Measurements from ENCODE around the gene PARPBP.
A peak's percentile ranks its signal among the peaks of the same experiment; 100 is the strongest.
"Not testable (repeated sequence)": the region's sequence is repeated elsewhere in the genome, so short reads cannot be mapped to it uniquely, and the experiment has no call there.

PARPBP gene

DNA sequence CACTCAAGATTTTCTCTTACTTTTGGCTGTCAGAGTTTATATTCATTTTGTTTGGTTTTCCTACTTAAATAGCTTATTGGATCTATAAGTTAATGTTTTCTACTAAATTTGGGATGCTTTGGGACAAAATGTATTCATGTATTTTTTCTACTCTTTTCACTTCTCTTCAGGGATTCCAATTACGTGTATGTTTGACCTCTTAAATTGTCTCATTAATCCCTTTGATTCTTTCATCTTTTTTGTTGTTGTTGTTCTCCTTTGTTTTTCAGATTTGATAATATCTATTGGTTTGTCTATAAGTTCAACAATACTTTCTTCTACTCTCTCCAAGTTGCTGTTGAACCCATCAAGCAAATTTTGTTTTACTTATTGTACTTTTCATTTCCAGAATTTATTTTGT, 43.4 kb downstream of the PARPBP start:
- no peak for DNase-seq

DNA sequence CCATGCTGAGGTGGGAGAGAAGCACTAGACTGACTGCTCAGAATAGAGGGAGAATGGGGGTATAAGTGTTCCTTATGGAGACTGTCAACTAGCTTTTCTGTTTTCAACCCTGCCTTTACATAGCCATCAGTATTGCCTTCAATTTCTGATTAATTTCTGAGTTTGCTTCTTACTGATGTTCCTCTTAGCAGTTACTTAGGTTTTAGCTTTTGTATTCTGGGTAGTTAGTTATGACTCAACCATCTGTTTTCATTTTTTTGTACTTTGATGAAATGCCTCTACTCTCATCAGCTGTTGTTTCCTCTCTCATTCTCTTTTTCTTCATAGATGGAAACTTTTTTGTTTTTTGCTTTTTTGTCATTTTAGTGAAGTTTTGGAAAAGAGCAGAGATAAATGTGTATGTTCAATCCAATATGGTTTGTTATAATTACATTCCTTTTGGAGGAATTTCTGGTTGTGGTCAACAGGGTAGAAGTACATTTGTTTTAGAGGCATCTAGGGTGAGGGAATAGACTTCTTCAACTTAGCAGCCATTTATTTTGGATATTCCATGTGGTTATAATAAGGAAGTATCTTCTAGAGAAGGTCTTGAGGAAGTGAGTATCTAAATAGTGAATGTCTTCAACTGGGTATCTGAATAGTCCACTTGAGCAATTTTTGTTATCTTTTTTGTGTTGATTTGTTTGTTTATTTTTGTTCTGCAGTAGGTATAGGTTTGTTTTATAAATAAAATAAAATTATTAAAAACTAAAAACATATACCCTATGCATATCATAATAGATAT, 48.0 kb downstream of the PARPBP start:
- DNase-seq: no peak

DNA sequence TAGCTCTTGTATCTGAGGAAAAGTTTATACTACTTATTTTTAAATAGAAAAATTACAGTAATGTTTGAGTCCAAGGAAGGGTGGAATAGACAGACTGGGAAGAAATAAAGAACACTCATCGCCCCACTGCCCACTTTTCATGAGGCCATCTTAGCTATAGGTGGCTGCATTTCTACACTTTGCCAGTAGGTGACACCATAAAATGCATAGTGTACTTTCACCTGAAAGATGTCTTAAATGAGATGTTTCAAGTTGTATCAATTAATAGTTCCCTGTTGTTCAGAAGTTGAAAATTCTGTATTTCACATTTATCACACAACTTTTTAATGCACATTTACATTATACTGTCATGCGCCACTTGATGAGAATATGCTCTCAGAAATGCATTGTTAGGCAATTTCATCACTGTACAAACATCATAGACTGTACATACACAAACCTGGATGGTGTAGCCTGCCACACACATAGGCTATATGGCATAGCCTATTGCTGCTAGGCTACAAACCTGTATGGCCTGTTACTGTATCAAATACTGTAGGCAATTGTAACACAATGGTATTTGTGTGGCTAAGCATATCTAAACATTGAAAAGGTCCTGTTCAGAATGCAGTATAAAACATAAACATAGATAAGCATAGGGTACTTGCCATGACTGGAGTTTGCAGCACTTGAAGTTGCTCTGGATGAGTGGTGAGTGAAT, 50.1 kb downstream of the PARPBP start:
- peak in 1 of 2 experiments; percentile 42 for DNase-seq

DNA sequence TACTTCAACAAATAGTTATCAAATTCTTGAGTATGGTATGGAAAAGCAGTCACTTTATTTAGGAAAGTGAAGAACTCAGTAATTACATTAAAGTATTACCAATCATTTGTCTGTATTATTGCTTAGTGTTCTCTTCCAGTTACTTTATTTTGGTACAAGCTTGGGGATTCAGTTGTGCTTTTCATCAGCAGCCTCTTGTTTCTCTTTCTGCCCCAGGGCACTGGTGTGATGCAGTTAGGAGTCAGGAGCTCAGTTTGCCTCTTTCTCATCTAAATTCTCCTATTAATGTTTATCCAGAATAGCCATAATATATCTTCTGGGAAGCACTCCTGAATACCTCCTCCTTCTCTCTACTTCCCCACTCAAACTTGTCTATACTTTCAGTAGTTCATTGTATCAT, 52.0 kb downstream of the PARPBP start:
- no peak for DNase-seq

DNA sequence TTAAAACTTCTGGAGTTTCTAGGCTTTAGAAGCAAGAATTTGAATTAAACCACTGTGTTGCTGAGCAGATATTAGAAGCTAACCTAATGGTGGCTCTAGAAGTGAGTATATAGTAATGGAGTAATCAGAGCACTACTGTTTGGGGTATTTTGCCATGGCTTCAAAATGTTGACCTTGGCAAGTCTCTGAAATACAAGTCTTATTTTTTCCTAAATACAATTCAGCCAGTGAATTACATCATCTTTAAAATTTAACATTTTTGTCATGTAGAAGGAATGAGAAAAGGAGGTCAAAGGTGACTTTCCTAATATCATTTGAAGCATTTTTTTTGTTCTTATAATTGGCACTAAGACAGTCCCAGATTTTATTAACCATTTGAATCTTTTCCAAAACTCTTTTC, 52.5 kb downstream of the PARPBP start:
- DNase-seq: no peak

DNA sequence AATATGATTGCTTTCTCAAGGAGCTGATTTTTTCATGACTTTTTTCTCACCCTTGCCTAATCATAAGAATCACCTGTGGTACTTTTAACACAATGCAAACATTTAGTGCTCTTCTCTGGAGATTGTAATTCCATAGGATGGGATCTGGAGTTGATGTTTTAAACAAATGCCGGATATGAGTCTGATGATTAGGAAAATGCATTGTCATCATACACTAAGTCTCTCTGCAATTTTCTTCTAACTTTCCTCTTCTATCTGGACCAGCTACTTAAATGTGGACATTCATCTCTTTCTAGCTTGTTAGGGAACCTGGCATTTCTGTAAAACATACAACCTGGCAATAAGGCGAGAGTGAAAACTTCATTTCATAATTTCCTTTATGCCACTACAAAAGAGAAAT, 54.1 kb downstream of the PARPBP start:
- DNase-seq: no peak

DNA sequence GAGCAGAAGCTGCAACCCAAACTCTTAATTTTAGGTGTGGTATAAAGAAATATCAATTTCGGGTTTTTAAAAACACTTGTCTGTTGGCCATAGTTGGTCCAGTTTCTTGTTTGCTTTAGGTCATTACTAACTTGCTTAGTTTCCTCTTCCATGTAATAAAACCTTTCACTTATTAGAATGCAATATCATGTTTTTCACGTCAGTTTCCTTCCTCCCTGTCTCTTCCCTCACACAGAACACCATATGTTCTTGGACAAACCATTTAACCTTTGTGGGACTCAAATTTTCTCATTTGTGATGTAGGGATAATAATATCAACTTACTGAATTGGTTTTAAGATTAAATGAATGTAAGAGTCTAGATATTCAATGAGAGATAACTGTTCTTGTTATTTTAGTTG, 54.8 kb downstream of the PARPBP start:
- no peak for DNase-seq

DNA sequence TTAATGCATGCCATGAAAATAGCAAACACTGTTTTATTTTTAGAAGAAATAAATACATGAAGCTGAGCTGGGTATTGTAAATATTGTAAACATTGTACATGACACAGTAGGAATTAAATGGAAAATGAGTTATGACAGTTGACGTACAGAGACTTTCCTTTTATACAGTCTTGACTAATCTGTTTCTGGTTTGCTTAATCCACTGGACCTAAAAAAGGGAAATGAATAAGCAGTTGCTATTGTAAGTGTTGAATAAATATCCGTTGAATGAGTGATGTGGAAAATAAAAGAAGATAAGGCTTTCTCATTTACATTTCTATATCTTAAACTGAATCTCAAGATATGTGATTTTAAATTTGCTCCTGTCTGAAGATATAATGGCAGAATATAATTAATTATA, 62.7 kb downstream of the PARPBP start:
- DNase-seq: no peak

DNA sequence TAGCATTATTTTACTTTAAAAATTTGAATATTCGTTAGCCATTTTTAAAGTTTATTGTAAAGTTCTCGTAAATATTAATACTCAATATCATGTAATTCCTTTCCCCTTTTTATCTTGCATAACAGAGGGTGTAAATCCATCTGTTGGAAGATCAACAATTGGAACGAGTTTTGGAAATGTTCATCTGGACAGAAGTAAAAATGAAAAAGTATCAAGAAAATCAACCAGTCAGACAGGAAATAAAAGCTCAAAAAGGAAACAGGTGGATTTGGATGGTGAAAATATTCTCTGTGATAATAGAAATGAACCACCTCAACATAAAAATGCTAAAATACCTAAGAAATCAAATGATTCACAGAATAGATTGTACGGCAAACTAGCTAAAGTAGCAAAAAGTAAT, 75.8 kb downstream of the PARPBP start:
- no peak for DNase-seq

DNA sequence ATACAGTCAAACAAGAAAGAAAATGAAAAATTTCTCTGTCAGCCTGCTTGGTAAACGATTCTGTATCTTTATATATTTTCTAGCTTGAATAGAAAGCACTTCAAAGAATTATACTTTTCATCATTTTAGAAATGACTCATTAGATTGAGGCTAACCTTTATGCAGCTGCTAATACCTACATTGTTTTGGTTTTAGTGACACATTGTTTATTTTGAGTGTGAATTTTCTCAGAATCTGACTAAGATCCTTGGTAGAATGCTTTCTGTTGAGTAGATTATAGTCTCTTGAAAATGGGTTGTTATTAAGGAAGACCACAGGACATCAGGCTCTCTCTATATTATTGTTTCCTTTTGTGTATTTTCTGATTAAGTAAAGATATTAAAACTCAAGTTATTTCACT, 77.8 kb downstream of the PARPBP start, which contains the start of gene PMCH:
Gene PMCH, minus strand, starts transcription at position 45 of the 400 bp plus-strand sequence. CDS start 63 bp downstream, outside the sequence.
- DNase-seq: no peak

DNA sequence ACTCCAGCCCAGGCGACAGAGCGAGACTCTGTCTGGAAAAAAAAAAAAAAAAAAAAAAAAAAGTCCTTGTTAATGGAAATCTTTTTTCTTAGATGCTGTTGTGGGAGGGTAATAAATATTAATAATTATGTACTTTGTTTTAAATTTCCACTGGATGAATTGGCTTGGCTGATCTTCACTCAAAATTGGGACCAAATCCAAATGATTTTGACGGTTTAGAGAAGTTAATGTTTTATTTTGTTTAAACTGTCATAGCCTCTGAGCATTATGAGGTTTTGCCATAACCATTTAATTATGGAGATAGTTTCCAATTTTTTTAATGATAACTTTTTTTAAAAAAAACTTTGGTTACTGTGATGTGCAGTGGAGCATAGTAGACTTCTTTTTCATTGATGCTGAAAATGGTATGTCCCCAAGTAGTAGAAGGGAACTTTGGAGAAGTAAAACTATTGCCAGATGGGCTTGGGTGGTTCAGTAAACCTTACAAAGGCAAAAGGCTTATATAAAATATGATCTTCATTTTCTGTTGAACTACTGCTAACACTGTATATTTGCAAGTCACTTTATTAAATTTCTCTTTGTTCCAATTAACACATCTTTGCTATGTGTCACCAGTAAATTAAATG, 81.6 kb downstream of the PARPBP start:
- DNase-seq: no peak

DNA sequence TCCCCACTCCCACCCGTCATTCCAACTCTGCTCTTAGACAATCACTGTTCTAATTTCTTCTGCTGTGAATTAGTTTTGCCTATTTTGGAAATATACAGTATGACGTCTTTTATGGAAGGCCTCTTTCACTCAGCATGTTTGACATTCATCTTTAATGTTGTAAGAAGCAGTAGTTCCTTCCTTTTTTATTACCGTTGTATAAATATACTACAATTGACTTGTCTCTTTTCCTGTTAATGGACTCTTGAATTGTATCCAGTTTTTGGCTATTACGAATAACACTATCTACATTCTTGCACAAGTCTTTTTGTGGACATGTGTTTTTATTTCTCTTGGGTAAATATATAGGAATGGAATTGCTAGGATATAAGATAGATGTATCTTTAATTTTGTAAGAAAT, 82.6 kb downstream of the PARPBP start:
- no peak for DNase-seq

DNA sequence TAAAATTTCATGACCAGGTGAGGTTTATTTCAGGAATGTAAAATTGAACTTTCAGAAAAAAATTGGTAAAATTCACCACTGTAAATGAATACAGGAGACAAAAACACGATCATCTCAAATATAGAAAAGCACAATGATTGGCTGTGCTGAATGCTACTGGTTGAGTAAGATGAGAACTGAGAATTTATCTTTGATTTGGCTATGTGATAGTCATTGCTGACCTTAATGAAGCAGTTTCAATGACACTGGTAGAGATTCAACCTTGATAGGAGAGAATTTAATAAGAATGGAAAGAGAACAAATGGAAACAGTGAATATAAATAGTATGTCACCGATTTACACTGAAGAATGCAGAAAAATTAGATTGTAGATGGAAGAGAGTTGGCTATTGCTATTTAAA, 84.0 kb downstream of the PARPBP start:
- DNase-seq: no peak

DNA sequence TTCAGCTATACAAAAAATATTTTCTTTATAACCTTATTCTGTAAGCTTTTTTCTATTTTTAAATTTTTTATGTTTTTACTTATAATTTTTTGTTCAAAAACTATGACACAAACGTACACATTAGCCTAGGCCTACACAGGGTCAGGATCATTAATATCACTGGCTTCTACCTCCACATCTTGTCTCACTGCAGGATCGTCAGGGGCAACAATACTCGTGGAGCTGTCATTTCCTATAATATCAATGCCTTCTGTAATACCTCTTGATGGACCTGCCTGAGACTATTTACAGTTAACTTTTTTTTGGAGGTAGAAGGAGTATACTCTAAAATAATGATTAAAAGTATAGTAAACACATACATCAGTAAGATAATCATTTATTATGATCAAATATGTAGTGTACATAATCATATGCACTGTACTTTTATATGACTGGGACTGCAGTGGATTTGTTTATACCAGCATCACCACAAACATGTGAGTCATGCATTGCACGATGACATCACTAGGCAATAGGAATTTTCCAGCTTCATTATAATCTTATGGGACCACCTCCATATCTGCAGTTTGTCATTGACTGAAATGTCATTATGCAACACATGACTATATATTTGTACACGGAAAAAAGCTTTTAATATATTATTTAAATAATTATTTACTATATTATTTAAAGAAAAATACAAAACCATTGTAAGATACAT, 96.2 kb downstream of the PARPBP start:
- no peak for DNase-seq

DNA sequence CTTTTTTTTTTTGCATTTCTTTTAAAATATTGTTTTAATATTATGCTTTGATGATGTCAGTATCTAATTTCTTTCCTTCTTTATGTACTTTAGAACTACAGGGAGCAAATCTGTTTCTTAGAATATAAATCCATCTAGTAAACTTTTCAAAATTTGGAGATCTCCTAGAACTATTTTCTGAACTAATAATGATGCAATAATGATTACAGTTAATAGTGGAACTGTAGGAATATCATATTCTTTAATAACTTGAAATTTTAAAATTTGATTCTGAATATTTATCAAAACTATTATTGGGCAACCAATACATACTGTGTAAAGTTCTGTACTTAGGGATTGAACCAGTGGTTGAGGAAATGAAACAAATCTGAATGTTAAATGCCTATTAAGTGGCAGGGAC, 100.8 kb downstream of the PARPBP start:
- no peak for DNase-seq

DNA sequence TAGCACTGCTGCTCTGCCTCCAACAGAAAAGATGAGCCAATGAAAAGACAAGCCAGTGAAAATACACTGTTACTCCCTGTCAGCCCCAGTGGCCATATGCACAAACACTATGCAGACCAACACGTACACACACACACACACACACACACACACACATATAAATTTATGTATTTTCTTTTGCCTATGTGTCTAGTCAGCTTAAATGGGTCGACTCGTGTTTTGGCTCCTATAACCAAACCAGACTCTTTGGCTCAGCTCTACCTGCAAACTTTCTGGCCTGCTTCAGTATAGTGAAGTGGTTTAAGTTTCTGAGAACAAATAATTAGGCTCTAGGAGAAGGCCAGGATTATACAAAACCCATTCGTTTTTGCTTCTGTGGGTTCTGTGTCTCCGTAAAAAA, 108.0 kb downstream of the PARPBP start:
- no peak for DNase-seq

DNA sequence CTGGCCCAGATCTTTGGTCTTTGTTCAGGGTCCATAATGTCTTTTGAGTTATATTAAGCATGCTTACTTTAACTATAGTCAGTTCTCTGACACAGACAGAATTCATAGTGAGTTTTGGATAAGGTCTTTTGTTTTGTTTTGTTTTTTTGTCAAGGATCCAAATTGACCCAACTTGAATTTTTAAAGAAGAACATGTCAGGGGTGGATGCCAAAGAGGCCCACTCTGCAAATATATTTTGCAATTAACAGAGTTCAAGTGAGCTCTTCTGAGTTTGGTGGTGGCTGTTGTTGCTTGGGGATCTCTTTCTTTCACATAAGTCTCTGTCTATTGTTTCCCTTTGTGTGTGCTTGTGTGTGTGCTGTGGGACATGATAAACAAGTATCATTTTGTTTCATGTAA, 112.1 kb downstream of the PARPBP start:
- no peak for DNase-seq

DNA sequence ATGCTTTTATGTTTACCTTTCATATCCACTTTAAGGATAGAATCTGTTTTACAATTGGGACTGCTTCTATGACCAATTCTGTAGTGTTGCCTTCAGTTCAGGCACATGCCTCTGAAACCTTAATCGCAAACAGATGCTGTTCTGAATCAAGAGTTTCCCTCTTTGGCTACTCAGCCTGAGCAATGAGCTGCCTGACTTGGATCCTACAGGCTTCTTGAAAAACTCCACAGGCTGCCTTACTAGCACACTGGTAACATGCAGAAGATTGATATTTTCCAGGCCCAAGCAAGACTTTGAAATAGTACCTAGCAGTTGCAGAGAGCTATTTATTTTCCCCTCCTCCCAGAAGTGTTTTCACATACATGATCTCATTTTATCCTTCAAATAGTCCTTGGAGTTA, 112.5 kb downstream of the PARPBP start:
- no peak for DNase-seq

DNA sequence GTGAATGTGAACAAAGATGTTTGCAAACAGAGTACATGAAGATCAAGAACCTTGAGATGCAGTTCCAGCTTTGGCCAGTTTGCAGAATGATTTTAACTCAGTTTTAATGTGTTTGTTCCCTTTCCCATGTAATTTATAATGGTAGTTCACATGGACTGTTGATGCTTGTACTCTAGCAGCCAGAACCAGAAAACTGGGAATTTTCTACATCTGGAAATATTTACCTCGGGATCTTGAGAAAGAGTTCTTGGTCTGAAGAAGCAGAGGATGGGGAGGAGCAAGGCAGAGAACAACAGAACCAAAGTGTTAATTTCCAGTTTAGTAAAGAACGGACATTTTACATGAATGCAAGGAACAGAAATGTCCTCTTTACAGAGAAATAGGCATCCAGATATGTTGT, 114.6 kb downstream of the PARPBP start:
- no peak for DNase-seq

DNA sequence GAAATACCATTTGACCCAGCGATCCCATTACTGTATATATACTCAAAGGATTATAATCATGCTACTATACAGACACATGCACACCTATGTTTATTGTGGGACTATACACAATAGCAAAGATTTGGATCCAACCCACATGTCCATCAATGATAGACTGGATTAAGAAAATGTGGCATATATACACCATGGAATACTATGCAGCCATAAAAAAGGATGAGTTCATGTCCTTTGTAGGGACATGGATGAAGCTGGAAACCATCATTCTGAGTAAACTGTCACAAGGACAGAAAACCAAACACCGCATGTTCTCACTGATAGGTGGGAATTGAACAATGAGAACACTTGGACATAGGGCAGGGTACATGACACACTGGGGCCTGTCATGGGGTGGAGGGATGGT, 120.9 kb downstream of the PARPBP start:
- not testable (repeated sequence) for DNase-seq
